ENCODE data around the gene PRKX. TPM values are rescaled to one million over a fixed set of nuclear protein-coding genes. Genes with fewer than 3 reads are reported as not detected.
A peak's percentile ranks its signal among the peaks of the same experiment; 100 is the strongest.
"Not testable (repeated sequence)": the region's sequence is repeated elsewhere in the genome, so short reads cannot be mapped to it uniquely, and the experiment has no call there.

PRKX gene
- total RNA-seq, 1 experiment from 2014 or later = 20.5 TPM

GRCh38 chrX:3651277-3651676, 62.2 kb downstream of the PRKX start:
- no peak overlapping the region for H3K27ac ChIP-seq (ENCODE audit: low read length)
- intact Hi-C loops (cut with micrococcal nuclease; ENCODE audit: unreplicated experiment) (no loop called here), in situ Hi-C loops (cut with HindIII; ENCODE audit: low pct_unique_long_range_greater_than_20kb, low sequenced_read_pairs) (no loop called here)
- H3K27me3 ChIP-seq (ENCODE audit: control insufficient read depth, insufficient read depth, low read length) = no peaks in the 10 kb centered on the region
- POLR2A ChIA-PET = no interaction called here
- no peaks in the 10 kb centered on the region; the same call in 1 of the 2 replicates for H3K36me3 ChIP-seq (ENCODE audit: control insufficient read depth, insufficient read depth, low read length)
- H3K4me3 ChIP-seq (ENCODE audit: low read depth in 2 of 2, low read length in 2 of 2) = no peak overlapping the region
- no TSS peak for BruUV-seq (replicated peaks)
- DNase-seq (ENCODE audit: low read depth, low spot score) = no peak
- H3K9me3 ChIP-seq (ENCODE audit: control insufficient read depth, insufficient read depth, low read depth, low read length) = no peaks in the 10 kb centered on the region
- TF ChIP-seq CTCF (IDR thresholded peaks at IDR 0.05) = peak; percentile 54; the same call in 1 of the 2 replicates
- no peak for TF ChIP-seq TCF7L2 (IDR thresholded peaks at IDR 0.05; ENCODE audit: low read depth, low read length)
- no peak for ATAC-seq
- no peaks in the 10 kb centered on the region for H3K4me1 ChIP-seq (ENCODE audit: control insufficient read depth, insufficient read depth, low read length)
- CTCF ChIA-PET = no interaction called here

- Histone ChIP-seq H3K4me1 (ENCODE audit: control insufficient read depth, insufficient read depth, low read length) (no peaks in the 10 kb centered on the region), H3K36me3 (ENCODE audit: control insufficient read depth, insufficient read depth, low read length) (no peaks in the 10 kb centered on the region), H3K27me3 (ENCODE audit: control insufficient read depth, insufficient read depth, low read length) (no peaks in the 10 kb centered on the region), H3K4me3 (ENCODE audit: low read depth in 2 of 2, low read length in 2 of 2) (no peak overlapping the region), H3K27ac (ENCODE audit: low read length) (no peak overlapping the region), H3K9me3 (ENCODE audit: control insufficient read depth, insufficient read depth, low read depth, low read length) (no peaks in the 10 kb centered on the region)
- TF ChIP-seq TCF7L2 (IDR thresholded peaks at IDR 0.05; ENCODE audit: low read depth, low read length) (no peak), SIN3A (IDR thresholded peaks at IDR 0.05; ENCODE audit: borderline replicate concordance, insufficient read depth, low read depth, low read length) (no peak), POLR2AphosphoS5 (IDR thresholded peaks at IDR 0.05; ENCODE audit: low read depth, low read length) (no peak), CTCF (IDR thresholded peaks at IDR 0.05) (no peak), REST (IDR thresholded peaks at IDR 0.05; ENCODE audit: insufficient read depth in 1 of 2, low read depth in 2 of 2, low read length in 1 of 2) (no peak)
- in situ Hi-C loops (cut with HindIII; ENCODE audit: low pct_unique_long_range_greater_than_20kb, low sequenced_read_pairs) = no loop called here
- CTCF ChIA-PET = no interaction called here
- intact Hi-C loops (cut with micrococcal nuclease; ENCODE audit: unreplicated experiment) = no loop called here
- DNase-seq (ENCODE audit: low read depth, low spot score) (no peak), ATAC-seq (no peak)
- BruUV-seq (replicated peaks) = no TSS peak
- POLR2A ChIA-PET = no interaction called here
Measured at GRCh38 chrX:3648084-3648483, 65.4 kb downstream of the PRKX start.

GRCh38 chrX:3639858-3640631, 73.4 kb downstream of the PRKX start:
- H3K4me1 ChIP-seq (ENCODE audit: control insufficient read depth, insufficient read depth, low read length); H3K27ac ChIP-seq (ENCODE audit: low read length); CTCF ChIA-PET; BruUV-seq (replicated peaks); intact Hi-C loops (cut with micrococcal nuclease; ENCODE audit: unreplicated experiment); H3K4me3 ChIP-seq (ENCODE audit: low read depth in 2 of 2, low read length in 2 of 2); H3K27me3 ChIP-seq (ENCODE audit: control insufficient read depth, insufficient read depth, low read length); in situ Hi-C loops (cut with HindIII; ENCODE audit: low pct_unique_long_range_greater_than_20kb, low sequenced_read_pairs); H3K36me3 ChIP-seq (ENCODE audit: control insufficient read depth, insufficient read depth, low read length); ATAC-seq; H3K9me3 ChIP-seq (ENCODE audit: control insufficient read depth, insufficient read depth, low read depth, low read length); POLR2A ChIA-PET; DNase-seq (ENCODE audit: low read depth, low spot score): not testable (repeated sequence)
